GM19239 (cell line): ENCODE data around the gene EFCAB6.

Experiments used
- DNase-seq: peaks from one replicate; pipeline ENCODE4 v3.0.0; 2011; ENCODE audit warnings: low spot score; ENCODE audit not compliant: insufficient read length
- FAIRE-seq: peaks from 2 replicates; lab custom pipeline; 2011; peaks lifted over from hg19 to GRCh38; lab: Jason Lieb, UNC

Gene EFCAB6

DNA sequence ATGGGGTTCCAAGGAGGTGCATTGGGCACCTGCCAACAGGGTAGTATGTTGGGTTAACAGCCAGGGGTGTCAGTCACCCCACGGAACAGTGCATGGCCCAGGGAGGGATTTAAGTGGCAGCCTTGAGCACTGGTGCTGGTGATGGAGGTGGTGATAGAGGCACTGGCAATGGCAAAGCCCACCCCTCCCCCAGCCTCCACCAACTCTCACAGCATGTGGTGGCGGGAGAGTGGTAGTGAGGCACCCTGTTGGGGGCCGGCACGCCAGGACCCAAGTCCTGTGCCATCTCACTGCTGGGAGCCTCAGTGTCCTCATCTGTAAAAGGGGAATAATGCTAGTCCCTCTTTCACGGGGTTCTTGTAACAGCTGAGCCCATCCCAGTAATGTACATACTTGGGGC is 318.8 kb downstream of the EFCAB6 start:
- DNase-seq = no peak
- no peak for FAIRE-seq

GRCh38 chr22:43491737-43492136 is 320.4 kb downstream of the EFCAB6 start:
- no peak for DNase-seq
- FAIRE-seq = no peak

DNA sequence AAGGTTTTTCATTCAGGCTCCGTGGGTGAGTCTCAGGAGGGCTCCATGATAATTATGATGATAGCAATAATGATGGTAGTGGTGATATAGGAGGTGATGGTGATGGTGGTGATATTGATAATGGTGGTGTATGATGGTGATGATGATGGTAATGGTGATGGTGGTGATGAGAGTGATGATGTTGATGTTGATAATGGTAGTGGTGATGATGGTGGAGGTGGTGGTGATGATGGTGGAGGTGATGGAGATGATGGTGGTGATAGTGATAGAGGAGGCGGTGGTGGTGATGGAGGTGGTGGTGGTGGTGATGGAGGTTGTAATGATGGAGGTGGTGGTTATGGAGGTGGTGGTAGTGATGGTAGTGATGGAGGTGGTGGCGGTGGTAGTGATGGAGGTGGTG is 320.9 kb downstream of the EFCAB6 start:
- FAIRE-seq (no peak), DNase-seq (no peak)

GRCh38 chr22:43490311-43490710 is 321.8 kb downstream of the EFCAB6 start:
- DNase-seq (no peak), FAIRE-seq (no peak)

DNA sequence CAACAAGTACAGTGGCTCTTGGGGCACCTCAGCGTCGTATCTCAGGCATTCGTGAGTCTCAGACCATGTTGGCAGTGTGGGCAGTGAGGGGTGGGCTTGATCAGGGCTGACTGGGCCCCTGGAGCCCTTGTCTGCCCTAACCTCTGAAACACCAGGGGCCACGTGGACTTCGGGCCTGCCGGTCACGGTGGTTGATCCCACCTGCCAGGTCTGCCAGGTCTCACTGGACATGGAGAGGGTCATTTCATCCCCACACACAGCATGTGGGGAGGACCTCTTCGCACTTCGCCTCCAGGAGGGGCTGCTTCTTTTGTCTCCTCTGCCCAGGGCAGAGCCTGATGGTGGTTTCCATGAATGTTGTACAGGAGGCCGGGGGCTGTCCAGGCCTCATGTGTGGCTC is 323.2 kb downstream of the EFCAB6 start:
- FAIRE-seq (no peak), DNase-seq (no peak)

DNA sequence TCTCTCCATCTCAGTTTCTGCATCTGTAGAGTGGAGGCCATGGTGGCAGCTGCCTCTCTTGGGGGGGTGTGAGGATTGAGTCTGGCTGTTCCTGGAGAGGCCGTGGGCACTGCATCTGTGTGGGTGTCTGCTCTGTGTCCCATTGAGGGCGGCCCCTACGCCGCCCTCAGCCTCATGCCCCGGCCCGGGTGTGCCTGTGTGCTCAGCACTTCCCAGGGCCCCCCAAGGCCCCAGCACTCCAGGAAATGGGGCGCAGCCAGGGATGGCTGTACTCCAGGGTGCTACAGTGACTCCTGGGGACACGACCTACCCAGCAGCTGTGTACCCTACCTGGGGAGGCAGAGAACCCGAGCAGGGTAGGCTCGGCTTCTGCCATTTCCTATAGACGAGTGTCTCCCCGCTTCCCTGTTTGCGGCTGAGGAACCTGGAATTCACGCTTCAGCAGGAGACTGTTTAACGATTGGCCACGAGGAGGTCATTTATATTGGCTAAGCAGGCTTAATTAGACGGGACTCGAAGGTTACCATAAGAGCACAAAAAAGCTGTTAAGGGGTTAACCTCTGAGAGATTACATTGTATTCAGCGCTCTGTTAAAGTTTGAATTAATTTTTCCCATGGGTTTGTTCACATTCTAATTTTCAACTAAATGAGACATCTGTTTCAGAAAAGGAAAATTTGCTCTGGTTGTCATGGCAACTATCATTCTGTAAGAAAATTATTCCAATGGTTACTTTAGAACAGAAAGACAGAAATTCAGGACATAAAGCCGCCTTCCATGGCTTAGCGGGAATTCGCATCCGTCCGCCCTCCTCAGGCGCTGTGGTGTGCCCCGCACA is 323.9 kb downstream of the EFCAB6 start:
- no peak for DNase-seq

DNA sequence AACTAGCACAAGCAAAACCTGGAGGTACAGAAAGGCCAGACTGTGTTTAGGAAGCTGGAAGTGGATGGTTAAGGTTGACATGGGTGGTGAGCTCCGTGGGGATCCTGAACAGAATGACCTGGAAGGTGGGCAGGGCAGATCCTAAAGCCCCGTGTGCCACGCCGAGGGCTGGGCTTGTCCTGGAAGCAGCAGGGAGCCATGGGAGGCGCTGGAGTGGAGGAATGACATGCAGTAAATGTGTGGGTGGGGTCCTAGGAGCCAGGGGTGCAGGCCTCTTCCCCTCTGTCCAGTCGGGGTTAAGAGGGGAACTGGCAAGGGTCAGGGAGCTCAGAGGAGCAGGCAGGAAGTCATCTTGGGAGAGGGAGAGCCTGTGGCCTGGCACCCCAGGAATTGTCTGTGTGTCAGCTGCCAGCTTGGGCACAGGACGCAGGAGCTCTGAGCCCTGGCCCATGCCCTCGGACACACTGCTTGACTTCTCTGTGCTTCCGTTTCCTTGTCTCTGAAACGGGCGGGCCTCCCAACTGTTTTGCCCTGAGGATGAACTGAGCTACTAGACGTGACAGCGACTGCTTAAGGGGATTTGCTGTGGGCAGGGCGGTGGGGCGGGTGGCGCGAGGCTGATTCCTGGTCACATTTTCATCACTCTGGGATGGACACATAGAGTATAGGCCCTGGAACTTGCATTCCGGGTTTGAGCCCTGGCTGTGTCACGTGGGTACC is 324.6 kb downstream of the EFCAB6 start:
- DNase-seq = no peak
- no peak for FAIRE-seq

More for the DNA sequence above, 323.9 kb downstream of the EFCAB6 start:
- FAIRE-seq = no peak

DNA sequence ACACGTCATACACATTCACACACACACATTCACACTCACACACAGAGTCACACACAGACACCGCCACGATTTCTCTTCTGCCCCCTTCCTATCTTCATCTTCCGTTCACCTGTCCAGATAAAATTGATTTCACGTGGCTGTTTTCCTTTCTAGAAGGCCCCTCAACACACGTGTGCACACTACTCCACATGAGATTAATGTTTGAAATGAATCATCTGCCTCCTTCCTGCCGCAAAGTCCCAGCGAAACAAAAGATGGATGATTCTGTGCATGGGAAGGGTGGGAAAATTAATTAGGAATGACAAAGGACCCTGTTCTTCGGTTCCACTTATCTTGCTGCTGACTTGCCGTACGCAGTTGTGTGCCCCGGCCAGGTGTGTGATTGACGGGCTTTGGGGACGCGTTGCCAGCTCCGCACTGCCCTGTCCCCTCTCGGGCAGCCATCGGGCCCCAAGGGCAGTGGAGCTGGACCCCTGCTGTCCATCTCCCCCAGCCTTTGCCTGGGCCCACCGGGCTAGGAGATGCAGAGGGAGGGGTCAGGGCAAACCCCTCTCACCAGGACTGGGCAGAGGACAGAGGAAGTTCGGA is 326.5 kb downstream of the EFCAB6 start:
- no peak for FAIRE-seq
- no peak for DNase-seq

- DNase-seq (no peak), FAIRE-seq (no peak)
Measured at GRCh38 chr22:43484227-43484626, 327.9 kb downstream of the EFCAB6 start.

- DNase-seq (no peak), FAIRE-seq (no peak)
Measured at GRCh38 chr22:43483669-43484068, 328.4 kb downstream of the EFCAB6 start.

DNA sequence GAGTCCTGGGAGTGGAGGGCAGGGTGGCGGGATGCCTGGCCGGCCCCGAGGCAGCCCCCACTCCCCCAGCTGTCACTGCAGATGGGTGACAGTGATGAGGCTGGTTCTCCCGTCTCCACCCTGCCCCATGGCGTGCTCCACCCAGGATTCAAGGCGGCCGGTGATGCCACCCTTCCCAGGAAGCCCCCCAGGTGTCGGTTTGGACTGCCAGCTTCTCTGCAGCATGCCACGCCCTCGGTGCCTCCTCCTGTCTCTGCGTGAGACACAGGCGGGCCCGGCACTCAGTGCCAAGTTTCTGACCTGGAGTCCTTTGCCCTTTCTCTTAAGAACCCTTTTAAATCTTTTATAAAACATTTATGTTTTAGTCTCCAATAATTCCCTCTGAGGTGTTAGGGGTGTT is 328.8 kb downstream of the EFCAB6 start:
- FAIRE-seq (no peak), DNase-seq (no peak)

GRCh38 chr22:43482318-43482625 is 329.8 kb downstream of the EFCAB6 start:
- DNase-seq = no peak
- no peak for FAIRE-seq

DNA sequence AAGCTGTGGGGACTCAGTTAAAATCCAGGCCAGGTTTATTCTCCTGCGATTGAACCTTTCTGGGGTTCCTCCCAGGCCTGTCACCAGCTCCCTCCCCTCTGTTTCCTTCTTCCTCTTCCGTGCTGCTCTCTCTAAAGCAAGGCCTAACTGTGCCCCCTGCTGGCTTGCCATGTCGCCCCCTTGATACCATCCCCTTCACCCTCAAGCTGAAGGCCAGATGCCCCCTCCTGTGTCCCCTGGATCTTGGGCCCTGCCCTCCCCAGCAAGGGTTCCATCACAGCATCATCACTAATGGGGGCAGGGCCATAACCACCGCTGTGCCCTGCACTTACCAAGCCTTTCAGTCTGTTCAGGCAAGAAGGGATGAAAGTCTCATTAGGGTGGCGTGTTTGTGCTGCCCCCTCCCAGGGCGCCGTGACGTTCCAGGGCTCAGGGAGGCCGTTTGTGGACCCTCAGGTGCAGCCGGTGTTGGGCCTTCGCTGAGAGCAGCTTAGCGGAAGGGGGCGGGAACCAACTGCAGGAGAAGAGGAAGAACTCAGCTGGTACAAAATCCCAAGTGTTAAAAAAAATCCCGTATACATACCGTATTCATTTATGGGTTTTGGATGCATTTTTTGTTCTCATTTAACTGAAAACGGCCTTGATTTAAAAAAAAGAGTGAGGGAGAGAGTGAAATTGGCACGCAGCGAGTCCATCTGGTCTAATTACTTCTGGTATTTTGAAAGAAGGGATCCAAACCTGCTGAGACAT is 330.4 kb downstream of the EFCAB6 start:
- DNase-seq (no peak), FAIRE-seq (peak; percentile 21)

GRCh38 chr22:43479962-43480361 is 332.1 kb downstream of the EFCAB6 start:
- FAIRE-seq = no peak

DNA sequence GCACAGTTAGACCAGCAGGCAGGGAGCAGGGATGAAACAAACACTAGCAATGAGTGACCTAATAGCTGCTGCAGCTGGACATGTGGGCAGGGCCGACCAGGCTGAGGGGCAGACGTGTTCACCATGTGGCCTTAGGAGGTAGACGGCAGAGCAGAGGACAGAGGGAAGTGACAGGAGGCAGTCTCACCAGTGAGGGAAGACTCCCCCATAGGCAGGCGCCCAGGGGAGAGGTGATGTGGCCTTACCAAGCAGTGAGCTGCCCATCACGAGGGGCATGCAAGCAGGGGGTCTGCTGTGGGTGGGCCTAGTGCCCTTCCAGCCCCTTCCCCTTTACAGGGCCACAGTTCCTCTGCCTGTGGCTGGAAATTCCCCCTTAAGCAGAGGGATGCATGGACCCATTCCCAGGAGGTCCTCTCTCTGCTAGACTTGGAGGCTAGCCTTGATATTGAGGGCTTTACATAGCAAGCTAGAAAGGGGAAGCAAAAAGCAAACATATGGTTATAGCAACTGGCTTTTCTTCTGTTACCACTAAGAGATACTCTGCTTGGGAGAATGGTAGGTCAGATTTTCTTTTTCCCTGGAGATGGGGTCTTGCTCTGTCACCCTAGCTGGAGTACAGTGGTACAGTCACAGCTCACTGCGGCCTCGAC is 332.7 kb downstream of the EFCAB6 start:
- no peak for DNase-seq
- no peak for FAIRE-seq

More at GRCh38 chr22:43479962-43480361, 332.1 kb downstream of the EFCAB6 start:
- no peak for DNase-seq
